Tibial nerve (tissue), 4 donors: Measurements from ENCODE around the gene SSC5D.

ENCODE experiments used
- EP300 ChIP-seq, 2 donors: sonication (generic); formaldehyde crosslinking; IDR thresholded peaks; one replicate each; pipeline ENCODE4 v1.6.1; 2017; ENCODE audit warnings: antibody characterized with exemption in 2 of 2, mild to moderate bottlenecking in 1 of 2
- POLR2A ChIP-seq, 2 donors: fragments of 450-650 bp; IDR thresholded peaks; one replicate each; pipeline ENCODE4 v1.6.1; 2017; ENCODE audit warnings: antibody characterized with exemption in 2 of 2, mild to moderate bottlenecking in 2 of 2, moderate library complexity in 2 of 2
- TF ChIP-seq, protein P1 (sequence below), 5 experiments: fragments of 200-600 bp in 3 of 5; fragments of 450-650 bp in 2 of 5; sonication (generic) in 3 of 5; IDR thresholded peaks; one replicate each; pipeline ENCODE4 v1.5.1; 2016 to 2019; ENCODE audit warnings: antibody characterized with exemption in 5 of 5, mild to moderate bottlenecking in 3 of 5, moderate library complexity in 2 of 5

GRCh38 chr19:55489711-55490477 is 1.7 kb downstream of the SSC5D start:
- TF ChIP-seq, protein P1, sequence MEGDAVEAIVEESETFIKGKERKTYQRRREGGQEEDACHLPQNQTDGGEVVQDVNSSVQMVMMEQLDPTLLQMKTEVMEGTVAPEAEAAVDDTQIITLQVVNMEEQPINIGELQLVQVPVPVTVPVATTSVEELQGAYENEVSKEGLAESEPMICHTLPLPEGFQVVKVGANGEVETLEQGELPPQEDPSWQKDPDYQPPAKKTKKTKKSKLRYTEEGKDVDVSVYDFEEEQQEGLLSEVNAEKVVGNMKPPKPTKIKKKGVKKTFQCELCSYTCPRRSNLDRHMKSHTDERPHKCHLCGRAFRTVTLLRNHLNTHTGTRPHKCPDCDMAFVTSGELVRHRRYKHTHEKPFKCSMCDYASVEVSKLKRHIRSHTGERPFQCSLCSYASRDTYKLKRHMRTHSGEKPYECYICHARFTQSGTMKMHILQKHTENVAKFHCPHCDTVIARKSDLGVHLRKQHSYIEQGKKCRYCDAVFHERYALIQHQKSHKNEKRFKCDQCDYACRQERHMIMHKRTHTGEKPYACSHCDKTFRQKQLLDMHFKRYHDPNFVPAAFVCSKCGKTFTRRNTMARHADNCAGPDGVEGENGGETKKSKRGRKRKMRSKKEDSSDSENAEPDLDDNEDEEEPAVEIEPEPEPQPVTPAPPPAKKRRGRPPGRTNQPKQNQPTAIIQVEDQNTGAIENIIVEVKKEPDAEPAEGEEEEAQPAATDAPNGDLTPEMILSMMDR (IDR thresholded peaks at IDR 0.05), result no peak
- TF ChIP-seq POLR2A (IDR thresholded peaks at IDR 0.05), result no peak
- no peak for TF ChIP-seq EP300 (IDR thresholded peaks at IDR 0.05)
